H9 (cell line): ENCODE measurements around the gene HEMGN. TPM values are rescaled to one million over a fixed set of nuclear protein-coding genes. Genes with fewer than 3 reads are reported as not detected.

Experiments
- DNase-seq: peaks from one replicate; pipeline ENCODE4 v3.0.0-alpha.2; 2017
- H2AFZ ChIP-seq: one replicate; pipeline ENCODE4 v1.6.1; 2013; ENCODE audit warnings: mild to moderate bottlenecking, low read length, control low read depth, moderate library complexity
- H2AK5ac ChIP-seq: 2 replicates; pipeline ENCODE4 v1.6.1; 2013; ENCODE audit warnings: low read length, control low read depth, mixed read lengths; ENCODE audit not compliant: insufficient read length
- H2BK120ac ChIP-seq: one replicate; pipeline ENCODE4 v1.6.1; 2013; ENCODE audit warnings: low read depth, mild to moderate bottlenecking, low read length, control low read depth, inconsistent platforms; ENCODE audit not compliant: poor library complexity, severe bottlenecking
- H2BK12ac ChIP-seq: 2 replicates; pipeline ENCODE4 v1.6.1; 2013; ENCODE audit warnings: low read length, control low read depth, mixed read lengths, low read depth; ENCODE audit not compliant: insufficient read length
- H2BK15ac ChIP-seq: 2 replicates; pipeline ENCODE4 v1.6.1; 2013; ENCODE audit warnings: low read depth, low read length, control low read depth
- H2BK20ac ChIP-seq: one replicate; pipeline ENCODE4 v1.6.1; 2013; ENCODE audit warnings: low read depth, mild to moderate bottlenecking, low read length, control low read depth, inconsistent platforms; ENCODE audit not compliant: poor library complexity, severe bottlenecking
- H2BK5ac ChIP-seq: 2 replicates; pipeline ENCODE4 v1.6.1; 2013; ENCODE audit warnings: low read length, control low read depth, mixed read lengths; ENCODE audit not compliant: insufficient read length
- H3K14ac ChIP-seq: 2 replicates; pipeline ENCODE4 v1.6.1; 2013; ENCODE audit warnings: low read length, control low read depth; ENCODE audit not compliant: insufficient read depth
- H3K18ac ChIP-seq: 2 replicates; pipeline ENCODE4 v1.6.1; 2013; ENCODE audit warnings: low read depth, mild to moderate bottlenecking, mixed read lengths, low read length, control low read depth; ENCODE audit not compliant: insufficient read length
- H3K23ac ChIP-seq: 2 replicates; pipeline ENCODE4 v1.6.1; 2013; ENCODE audit warnings: low read length, control low read depth, mixed read lengths, low read depth; ENCODE audit not compliant: insufficient read length
- H3K23me2 ChIP-seq: 2 replicates; pipeline ENCODE4 v1.6.1; 2013; ENCODE audit warnings: low read depth, mild to moderate bottlenecking, mixed read lengths, low read length, control low read depth; ENCODE audit not compliant: insufficient read length, poor library complexity, severe bottlenecking
- H3K27ac ChIP-seq: 2 replicates; pipeline ENCODE4 v1.5.1; 2013; ENCODE audit warnings: low read length, control low read depth, mixed read lengths, low read depth; ENCODE audit not compliant: insufficient read length
- H3K27me3 ChIP-seq: 2 replicates; pipeline ENCODE4 v1.6.1; 2013; ENCODE audit warnings: low read length, control low read depth, inconsistent platforms; ENCODE audit not compliant: insufficient read depth
- H3K4ac ChIP-seq: 2 replicates; pipeline ENCODE4 v1.6.1; 2013; ENCODE audit warnings: low read depth, mild to moderate bottlenecking, control low read depth, inconsistent platforms, low read length, moderate library complexity
- H3K4me1 ChIP-seq: 2 replicates; pipeline ENCODE4 v1.6.1; 2013; ENCODE audit warnings: low read length, control low read depth, inconsistent platforms; ENCODE audit not compliant: insufficient read depth
- H3K4me2 ChIP-seq: 2 replicates; pipeline ENCODE4 v1.6.1; 2013; ENCODE audit warnings: low read length, control low read depth, mixed read lengths; ENCODE audit not compliant: insufficient read length, insufficient read depth
- H3K56ac ChIP-seq: 2 replicates; pipeline ENCODE4 v1.6.1; 2013; ENCODE audit warnings: low read depth, mild to moderate bottlenecking, mixed read lengths, low read length, control low read depth; ENCODE audit not compliant: insufficient read length
- H3K79me1 ChIP-seq: 2 replicates; pipeline ENCODE4 v1.6.1; 2013; ENCODE audit warnings: low read depth, mild to moderate bottlenecking, moderate library complexity, low read length, control low read depth, inconsistent platforms; ENCODE audit not compliant: insufficient read depth, poor library complexity, severe bottlenecking
- H3K79me2 ChIP-seq: 2 replicates; pipeline ENCODE4 v1.6.1; 2013; ENCODE audit warnings: low read length, control low read depth, inconsistent platforms; ENCODE audit not compliant: insufficient read depth
- H3K9ac ChIP-seq: 2 replicates; pipeline ENCODE4 v1.6.1; 2013; ENCODE audit warnings: low read length, control low read depth, mixed read lengths; ENCODE audit not compliant: insufficient read length; ENCODE audit errors: extremely low read depth
- H3K9me3 ChIP-seq: one replicate; pipeline ENCODE4 v1.6.1; 2013; ENCODE audit warnings: low read depth, low read length, inconsistent platforms; ENCODE audit not compliant: control insufficient read depth
- H3T11ph ChIP-seq: one replicate; pipeline ENCODE4 v1.6.1; 2013; ENCODE audit warnings: mild to moderate bottlenecking, low read length, control low read depth, inconsistent platforms
- H4K20me1 ChIP-seq: one replicate; pipeline ENCODE4 v1.6.1; 2013; ENCODE audit not compliant: control insufficient read depth, insufficient read length, insufficient read depth
- H4K5ac ChIP-seq: 2 replicates; pipeline ENCODE4 v1.6.1; 2013; ENCODE audit warnings: low read depth, mild to moderate bottlenecking, mixed read lengths, low read length, control low read depth; ENCODE audit not compliant: insufficient read length
- H4K8ac ChIP-seq: replicated peaks from 2 replicates; pipeline ENCODE4 v1.6.1; 2013; ENCODE audit warnings: low read length, control low read depth, mixed read lengths, low read depth; ENCODE audit not compliant: insufficient read length
- H4K91ac ChIP-seq: 2 replicates; pipeline ENCODE4 v1.6.1; 2013; ENCODE audit warnings: low read depth, mild to moderate bottlenecking, moderate library complexity, mixed read lengths, low read length, control low read depth; ENCODE audit not compliant: insufficient read length
- H3K27ac Mint-ChIP-seq, 3 experiments: 2 replicates in 2 of 3; 3 replicates in 1 of 3; pipeline ENCODE4 v1.8.0; 2020 to 2021; ENCODE audit warnings: mixed read lengths in 3 of 3, mild to moderate bottlenecking in 1 of 3, moderate library complexity in 1 of 3
- H3K27me3 Mint-ChIP-seq: 2 replicates; pipeline ENCODE4 v1.8.0; 2021; ENCODE audit warnings: low read depth, mild to moderate bottlenecking, moderate library complexity, mixed read lengths
- H3K36me3 Mint-ChIP-seq, 3 experiments: 2 replicates in 2 of 3; 3 replicates in 1 of 3; pipeline ENCODE4 v1.8.0; 2020 to 2021; ENCODE audit warnings: low read depth in 3 of 3, mixed read lengths in 3 of 3; ENCODE audit not compliant: insufficient read depth in 1 of 3
- H3K4me1 Mint-ChIP-seq, 2 experiments: 2 replicates each; pipeline ENCODE4 v1.8.0; 2020; ENCODE audit warnings: mixed read lengths in 2 of 2
- H3K4me3 Mint-ChIP-seq, 2 experiments: 2 replicates in 1 of 2; 3 replicates in 1 of 2; pipeline ENCODE4 v1.8.0; 2020 to 2021; ENCODE audit warnings: mild to moderate bottlenecking in 2 of 2, mixed read lengths in 2 of 2, moderate library complexity in 1 of 2
- H3K9me3 Mint-ChIP-seq, 2 experiments: 2 replicates in 1 of 2; 3 replicates in 1 of 2; pipeline ENCODE4 v1.8.0; 2020; ENCODE audit warnings: mild to moderate bottlenecking in 2 of 2, mixed read lengths in 2 of 2, moderate library complexity in 1 of 2
- CTCF ChIP-seq: fragments of 200-600 bp; sonication (generic); conservative IDR thresholded peaks from 3 replicates; pipeline ENCODE4 v1.8.0; 2021; ENCODE audit warnings: antibody characterized with exemption, mild to moderate bottlenecking
- total RNA-seq: library from RNA; stranded (reverse); gene quantifications from 2 replicates; pipeline ENCODE4 v1.2.1, GENCODE V29; 2021

HEMGN gene
- total RNA-seq, 1 experiment from 2014 or later: not detected

GRCh38 chr9:97964901-97965300, 26.9 kb upstream of the HEMGN start:
- Histone ChIP-seq H2BK120ac (no peak overlapping the region), H3T11ph (no peak overlapping the region), H3K27ac (no peak overlapping the region), H2BK20ac (no peak overlapping the region), H3K27me3 (peaks cover 2% of the 10 kb centered on the region; the same call in 1 of the 2 replicates), H4K8ac (no peak overlapping the region), H2AFZ (no peak overlapping the region), H3K14ac (no peak overlapping the region), H3K79me2 (no peaks in the 10 kb centered on the region), H3K23ac (no peak overlapping the region), H3K4ac (no peak overlapping the region), H2BK12ac (no peak overlapping the region), H3K4me1 (no peaks in the 10 kb centered on the region), H3K56ac (no peak overlapping the region), H3K9me3 (no peaks in the 10 kb centered on the region), H3K79me1 (no peaks in the 10 kb centered on the region), H4K20me1 (no peaks in the 10 kb centered on the region), H2BK5ac (no peak overlapping the region), H3K18ac (no peak overlapping the region), H4K5ac (no peak overlapping the region), H2AK5ac (no peak overlapping the region), H3K9ac (no peak overlapping the region), H3K23me2 (no peaks in the 10 kb centered on the region), H3K4me2 (no peak overlapping the region), H4K91ac (no peak overlapping the region), H2BK15ac (no peak overlapping the region)
- H3K4me3 Mint-ChIP-seq: no peak overlapping the region
- DNase-seq: no peak
- peaks cover 0 to 5% of the 10 kb centered on the region in 2 experiments; a peak in 2 of 4 replicates for H3K4me1 Mint-ChIP-seq
- H3K27me3 Mint-ChIP-seq: peaks cover 88% of the 10 kb centered on the region
- H3K9me3 Mint-ChIP-seq: no peaks in the 10 kb centered on the region
- no peaks in the 10 kb centered on the region for H3K36me3 Mint-ChIP-seq
- TF ChIP-seq CTCF: no peak
- no peak overlapping the region for H3K27ac Mint-ChIP-seq
